HepG2 (cell line): ENCODE data around the gene KCNK15. TPM values are rescaled to one million over a fixed set of nuclear protein-coding genes. Genes with fewer than 3 reads are reported as not detected.
A peak's percentile ranks its signal among the peaks of the same experiment; 100 is the strongest.

Experiments
- BORCS8-MEF2B ChIP-seq: sonication (generic); formaldehyde crosslinking; IDR thresholded peaks from 2 replicates; pipeline ENCODE4 v1.8.0; 2022; ENCODE audit warnings: mild to moderate bottlenecking, missing genetic modification reagents
- CBX5 ChIP-seq: sonication (generic); formaldehyde crosslinking; IDR thresholded peaks from 2 replicates; pipeline ENCODE4 v1.4.0; 2020; ENCODE audit warnings: missing genetic modification reagents, borderline replicate concordance
- KLF11 ChIP-seq: IDR thresholded peaks from 2 replicates; pipeline ENCODE4 v1.6.1; 2016; ENCODE audit warnings: missing compliant biosample characterization
- MXI1 ChIP-seq: IDR thresholded peaks from 3 replicates; pipeline ENCODE4 v1.6.1; 2012; ENCODE audit warnings: low read depth, low read length, inconsistent platforms, borderline replicate concordance
- MYNN ChIP-seq: sonication (generic); formaldehyde crosslinking; IDR thresholded peaks from 2 replicates; pipeline ENCODE4 v1.4.0; 2020; ENCODE audit warnings: mild to moderate bottlenecking, low read depth, missing genetic modification reagents
- NAIF1 ChIP-seq: sonication (generic); formaldehyde crosslinking; IDR thresholded peaks from 2 replicates; pipeline ENCODE4 v1.5.0; 2020; ENCODE audit warnings: mild to moderate bottlenecking, missing genetic modification reagents, borderline replicate concordance
- NFE2L2 ChIP-seq: fragments of 150-350 bp; IDR thresholded peaks from 2 replicates; pipeline ENCODE4 v1.6.1; 2014; ENCODE audit warnings: low read length
- NFKBIZ ChIP-seq: IDR thresholded peaks from 2 replicates; pipeline ENCODE4 v1.6.1; 2018; ENCODE audit warnings: missing genetic modification reagents, missing compliant biosample characterization
- NKX3-1 ChIP-seq: sonication (generic); formaldehyde crosslinking; IDR thresholded peaks from 2 replicates; pipeline ENCODE4 v1.5.0; 2020; ENCODE audit warnings: missing genetic modification reagents
- TRIM24 ChIP-seq: sonication (generic); formaldehyde crosslinking; IDR thresholded peaks from 2 replicates; pipeline ENCODE4 v1.8.0; 2022; ENCODE audit warnings: mild to moderate bottlenecking, missing genetic modification reagents
- ZFAT ChIP-seq: sonication (generic); formaldehyde crosslinking; conservative IDR thresholded peaks from 2 replicates; pipeline ENCODE4 v1.8.1; 2023; ENCODE audit warnings: missing genetic modification reagents, inconsistent platforms
- ZFP82 ChIP-seq: sonication (generic); formaldehyde crosslinking; IDR thresholded peaks from 2 replicates; pipeline ENCODE4 v1.5.1; 2020; ENCODE audit warnings: mild to moderate bottlenecking, missing genetic modification reagents, borderline replicate concordance
- ZNF12 ChIP-seq: sonication (generic); formaldehyde crosslinking; IDR thresholded peaks from 2 replicates; pipeline ENCODE4 v1.5.0; 2020; ENCODE audit warnings: missing genetic modification reagents
- ZNF138 ChIP-seq: sonication (generic); formaldehyde crosslinking; IDR thresholded peaks from 2 replicates; pipeline ENCODE4 v1.5.0; 2020; ENCODE audit warnings: mild to moderate bottlenecking, low read depth, missing genetic modification reagents
- ZNF460 ChIP-seq: sonication (generic); formaldehyde crosslinking; IDR thresholded peaks from 2 replicates; pipeline ENCODE4 v1.5.1; 2020; ENCODE audit warnings: missing genetic modification reagents, mild to moderate bottlenecking, borderline replicate concordance
- ZNF577 ChIP-seq: sonication (generic); formaldehyde crosslinking; IDR thresholded peaks from 2 replicates; pipeline ENCODE4 v1.4.0; 2020; ENCODE audit warnings: mild to moderate bottlenecking, low read depth, missing genetic modification reagents, borderline replicate concordance
- ZNF792 ChIP-seq: IDR thresholded peaks from 2 replicates; pipeline ENCODE4 v1.6.1; 2016
- polyA plus RNA-seq, 8 experiments: library from polyadenylated mRNA; depleted of rRNA in 3 of 8; stranded (reverse) in 7 of 8; unstranded in 1 of 8; fragments of >200 nt; fragmentation: Illumina TruSeq in 4 of 8; extraction: Trizol in 4 of 8; gene quantifications; 2 replicates each; pipeline versions ENCODE4 v1.2.1 to v1.2.3, GENCODE V29; 2011 to 2016; ENCODE audit warnings: low read depth in 4 of 8, missing spikeins in 1 of 8, mixed read lengths in 1 of 8; ENCODE audit not compliant: insufficient read depth in 1 of 8
- total RNA-seq, 5 experiments: library from RNA; depleted of rRNA; stranded (reverse); fragments of >200 nt; fragmentation: Illumina TruSeq; extraction: Trizol; gene quantifications; 2 replicates each; pipeline ENCODE4 v1.2.3, GENCODE V29; 2016; ENCODE audit warnings: low read depth in 1 of 5
- TF ChIP-seq, protein P1 (sequence below): IDR thresholded peaks from 2 replicates; pipeline ENCODE4 v1.4.0; 2020; ENCODE audit warnings: mild to moderate bottlenecking, missing genetic modification reagents
- TF ChIP-seq, protein P2 (sequence below): IDR thresholded peaks from 2 replicates; pipeline ENCODE4 v1.6.1; 2016; ENCODE audit warnings: missing biosample characterization, missing genetic modification reagents, low read depth
- TF ChIP-seq, protein P3 (sequence below): sonication (generic); formaldehyde crosslinking; IDR thresholded peaks from 2 replicates; pipeline ENCODE4 v1.9.0; 2022; ENCODE audit warnings: low read depth, missing genetic modification reagents
- TF ChIP-seq, protein P4 (sequence below): sonication (generic); formaldehyde crosslinking; conservative IDR thresholded peaks from 2 replicates; pipeline ENCODE4 v1.4.0; 2020; ENCODE audit warnings: missing genetic modification reagents
- TF ChIP-seq, protein P5 (sequence below): sonication (generic); formaldehyde crosslinking; IDR thresholded peaks from 2 replicates; pipeline ENCODE4 v1.4.0; 2020; ENCODE audit warnings: missing genetic modification reagents, low read depth, mild to moderate bottlenecking, borderline replicate concordance

The KCNK15 gene
- total and polyA plus RNA-seq, 2 of the 13 experiments (the other 11 are each of a cell fraction or from before 2014, with no cell fraction given): 0.03 TPM; not detected in 1

DNA sequence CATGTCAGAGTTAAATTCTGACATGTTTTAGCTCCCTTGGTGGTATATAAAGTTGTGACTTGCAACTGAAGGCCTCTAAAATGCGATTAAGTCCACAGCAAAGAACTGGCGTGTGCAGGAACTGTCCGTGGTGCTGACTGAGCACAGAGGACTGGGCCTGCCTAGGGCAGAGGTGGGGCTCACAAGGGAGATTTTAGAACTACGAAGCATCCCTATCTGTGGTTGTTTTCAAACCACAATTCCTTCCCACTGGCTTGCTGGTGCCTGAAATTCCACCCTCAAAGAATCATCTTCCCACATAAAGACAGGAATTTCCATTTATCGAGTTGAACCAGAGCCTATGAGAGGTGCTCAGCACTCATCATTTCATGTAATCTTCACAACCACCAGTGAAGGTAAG, 34.6 kb downstream of the KCNK15 start (continued):
- peak; percentile 88 for TF ChIP-seq ZNF12 (CRISPR knock-in tag)
- TF ChIP-seq, protein P1, sequence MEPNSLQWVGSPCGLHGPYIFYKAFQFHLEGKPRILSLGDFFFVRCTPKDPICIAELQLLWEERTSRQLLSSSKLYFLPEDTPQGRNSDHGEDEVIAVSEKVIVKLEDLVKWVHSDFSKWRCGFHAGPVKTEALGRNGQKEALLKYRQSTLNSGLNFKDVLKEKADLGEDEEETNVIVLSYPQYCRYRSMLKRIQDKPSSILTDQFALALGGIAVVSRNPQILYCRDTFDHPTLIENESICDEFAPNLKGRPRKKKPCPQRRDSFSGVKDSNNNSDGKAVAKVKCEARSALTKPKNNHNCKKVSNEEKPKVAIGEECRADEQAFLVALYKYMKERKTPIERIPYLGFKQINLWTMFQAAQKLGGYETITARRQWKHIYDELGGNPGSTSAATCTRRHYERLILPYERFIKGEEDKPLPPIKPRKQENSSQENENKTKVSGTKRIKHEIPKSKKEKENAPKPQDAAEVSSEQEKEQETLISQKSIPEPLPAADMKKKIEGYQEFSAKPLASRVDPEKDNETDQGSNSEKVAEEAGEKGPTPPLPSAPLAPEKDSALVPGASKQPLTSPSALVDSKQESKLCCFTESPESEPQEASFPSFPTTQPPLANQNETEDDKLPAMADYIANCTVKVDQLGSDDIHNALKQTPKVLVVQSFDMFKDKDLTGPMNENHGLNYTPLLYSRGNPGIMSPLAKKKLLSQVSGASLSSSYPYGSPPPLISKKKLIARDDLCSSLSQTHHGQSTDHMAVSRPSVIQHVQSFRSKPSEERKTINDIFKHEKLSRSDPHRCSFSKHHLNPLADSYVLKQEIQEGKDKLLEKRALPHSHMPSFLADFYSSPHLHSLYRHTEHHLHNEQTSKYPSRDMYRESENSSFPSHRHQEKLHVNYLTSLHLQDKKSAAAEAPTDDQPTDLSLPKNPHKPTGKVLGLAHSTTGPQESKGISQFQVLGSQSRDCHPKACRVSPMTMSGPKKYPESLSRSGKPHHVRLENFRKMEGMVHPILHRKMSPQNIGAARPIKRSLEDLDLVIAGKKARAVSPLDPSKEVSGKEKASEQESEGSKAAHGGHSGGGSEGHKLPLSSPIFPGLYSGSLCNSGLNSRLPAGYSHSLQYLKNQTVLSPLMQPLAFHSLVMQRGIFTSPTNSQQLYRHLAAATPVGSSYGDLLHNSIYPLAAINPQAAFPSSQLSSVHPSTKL (CRISPR knock-in tag): peak; percentile 52; the same call in 1 of the 2 replicates
- TF ChIP-seq ZNF138: peak; percentile 77; the same call in 1 of the 2 replicates
- TF ChIP-seq ZNF460: no peak
- TF ChIP-seq ZFP82 (CRISPR knock-in tag): no peak
- TF ChIP-seq NAIF1 (CRISPR knock-in tag): no peak
- no peak for TF ChIP-seq ZNF577 (CRISPR knock-in tag)
- TF ChIP-seq MYNN: no peak
- TF ChIP-seq CBX5 (CRISPR knock-in tag): peak; percentile 66; the same call in 1 of the 2 replicates
- TF ChIP-seq, protein P2, sequence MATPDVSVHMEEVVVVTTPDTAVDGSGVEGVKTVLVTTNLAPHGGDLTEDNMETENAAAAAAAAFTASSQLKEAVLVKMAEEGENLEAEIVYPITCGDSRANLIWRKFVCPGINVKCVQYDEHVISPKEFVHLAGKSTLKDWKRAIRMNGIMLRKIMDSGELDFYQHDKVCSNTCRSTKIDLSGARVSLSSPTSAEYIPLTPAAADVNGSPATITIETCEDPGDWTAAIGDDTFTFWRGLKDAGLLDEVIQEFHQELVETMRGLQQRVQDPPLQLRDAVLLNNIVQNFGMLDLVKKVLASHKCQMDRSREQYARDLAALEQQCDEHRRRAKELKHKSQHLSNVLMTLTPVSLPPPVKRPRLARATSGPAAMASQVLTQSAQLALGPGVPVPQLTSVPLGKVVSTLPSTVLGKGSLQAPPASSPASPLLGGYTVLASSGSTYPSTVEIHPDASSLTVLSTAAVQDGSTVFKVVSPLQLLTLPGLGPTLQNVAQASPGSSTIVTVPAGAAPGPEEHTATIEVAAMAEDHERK (CRISPR knock-in tag): no peak
- TF ChIP-seq, protein P3, sequence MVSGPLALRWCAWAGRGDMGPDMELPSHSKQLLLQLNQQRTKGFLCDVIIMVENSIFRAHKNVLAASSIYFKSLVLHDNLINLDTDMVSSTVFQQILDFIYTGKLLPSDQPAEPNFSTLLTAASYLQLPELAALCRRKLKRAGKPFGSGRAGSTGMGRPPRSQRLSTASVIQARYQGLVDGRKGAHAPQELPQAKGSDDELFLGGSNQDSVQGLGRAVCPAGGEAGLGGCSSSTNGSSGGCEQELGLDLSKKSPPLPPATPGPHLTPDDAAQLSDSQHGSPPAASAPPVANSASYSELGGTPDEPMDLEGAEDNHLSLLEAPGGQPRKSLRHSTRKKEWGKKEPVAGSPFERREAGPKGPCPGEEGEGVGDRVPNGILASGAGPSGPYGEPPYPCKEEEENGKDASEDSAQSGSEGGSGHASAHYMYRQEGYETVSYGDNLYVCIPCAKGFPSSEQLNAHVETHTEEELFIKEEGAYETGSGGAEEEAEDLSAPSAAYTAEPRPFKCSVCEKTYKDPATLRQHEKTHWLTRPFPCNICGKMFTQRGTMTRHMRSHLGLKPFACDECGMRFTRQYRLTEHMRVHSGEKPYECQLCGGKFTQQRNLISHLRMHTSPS (CRISPR knock-in tag): no peak
- TF ChIP-seq TRIM24 (CRISPR knock-in tag): no peak
- peak; percentile 95 for TF ChIP-seq NKX3-1
- peak; percentile 72 for TF ChIP-seq NFKBIZ (CRISPR knock-in tag)
- TF ChIP-seq, protein P4, sequence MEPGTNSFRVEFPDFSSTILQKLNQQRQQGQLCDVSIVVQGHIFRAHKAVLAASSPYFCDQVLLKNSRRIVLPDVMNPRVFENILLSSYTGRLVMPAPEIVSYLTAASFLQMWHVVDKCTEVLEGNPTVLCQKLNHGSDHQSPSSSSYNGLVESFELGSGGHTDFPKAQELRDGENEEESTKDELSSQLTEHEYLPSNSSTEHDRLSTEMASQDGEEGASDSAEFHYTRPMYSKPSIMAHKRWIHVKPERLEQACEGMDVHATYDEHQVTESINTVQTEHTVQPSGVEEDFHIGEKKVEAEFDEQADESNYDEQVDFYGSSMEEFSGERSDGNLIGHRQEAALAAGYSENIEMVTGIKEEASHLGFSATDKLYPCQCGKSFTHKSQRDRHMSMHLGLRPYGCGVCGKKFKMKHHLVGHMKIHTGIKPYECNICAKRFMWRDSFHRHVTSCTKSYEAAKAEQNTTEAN (CRISPR knock-in tag): peak; percentile 86
- no peak for TF ChIP-seq NFE2L2
- 0 out of 3 replicates have a peak, but pooled peaks have one; percentile 29 for TF ChIP-seq MXI1
- TF ChIP-seq KLF11 (CRISPR knock-in tag): peak; percentile 96
- peak; percentile 91 for TF ChIP-seq BORCS8-MEF2B (CRISPR knock-in tag)
- TF ChIP-seq, protein P5, sequence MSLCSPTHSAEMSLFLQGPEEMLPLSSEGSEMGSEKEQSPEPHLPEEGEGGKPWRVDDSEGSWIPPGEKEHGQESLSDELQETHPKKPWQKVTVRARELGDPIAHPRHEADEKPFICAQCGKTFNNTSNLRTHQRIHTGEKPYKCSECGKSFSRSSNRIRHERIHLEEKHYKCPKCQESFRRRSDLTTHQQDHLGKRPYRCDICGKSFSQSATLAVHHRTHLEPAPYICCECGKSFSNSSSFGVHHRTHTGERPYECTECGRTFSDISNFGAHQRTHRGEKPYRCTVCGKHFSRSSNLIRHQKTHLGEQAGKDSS (CRISPR knock-in tag): no peak
- peak; percentile 71; the same call in 1 of the 2 replicates for TF ChIP-seq ZNF792 (CRISPR knock-in tag)
- TF ChIP-seq ZFAT (CRISPR knock-in tag): no peak
